ENCODE data around the gene BPIFB1. TPM values are rescaled to one million over a fixed set of nuclear protein-coding genes. Genes with fewer than 3 reads are reported as not detected.

The BPIFB1 gene
- polyA plus RNA-seq, 4 donors, result 1.3 TPM; not detected in 3

- FAIRE-seq, result no peak
- whole genome bisulfite sequencing, 3 donors, result 81 to 88% (median 81%) methylated on average over 8 of the region's 8 CpGs
- H3K9me3 ChIP-seq (ENCODE audit: control insufficient read depth in 2 of 2, insufficient read depth in 1 of 2, low read depth in 1 of 2, low read length in 1 of 2), result no peaks in the 10 kb centered on the region
Observed at GRCh38 chr20:33282196-33282934, 649 bp upstream of the BPIFB1 start.

GRCh38 chr20:33284284-33284683 is 1.3 kb downstream of the BPIFB1 start:
- Histone ChIP-seq H3K9me3 (ENCODE audit: control insufficient read depth in 2 of 2, insufficient read depth in 1 of 2, low read depth in 1 of 2, low read length in 1 of 2) (no peaks in the 10 kb centered on the region), H3K27ac (ENCODE audit: low read depth in 1 of 3, low read length in 2 of 3) (no peak overlapping the region), H3K4me1 (ENCODE audit: control insufficient read depth in 3 of 3, insufficient read depth in 2 of 3, low read depth in 1 of 3, low read length in 2 of 3) (no peaks in the 10 kb centered on the region), H3K4me3 (ENCODE audit: low read depth in 1 of 3, low read length in 3 of 3) (no peak overlapping the region), H3K36me3 (ENCODE audit: control insufficient read depth in 3 of 3, insufficient read depth in 2 of 3, low read depth in 1 of 3, low read length in 3 of 3) (no peaks in the 10 kb centered on the region), H3K27me3 (ENCODE audit: control insufficient read depth in 3 of 3, insufficient read depth in 3 of 3, low read length in 3 of 3) (peaks cover 0 to 2% (median 0%) of the 10 kb centered on the region in 3 donors)
- 80 to 81% (median 81%) methylated on average over 4 of the region's 4 CpGs for WGBS, 3 donors
- FAIRE-seq (no peak), DNase-seq (no peak)

More at GRCh38 chr20:33282196-33282934, 649 bp upstream of the BPIFB1 start:
- Histone ChIP-seq H3K4me1 (ENCODE audit: control insufficient read depth in 3 of 3, insufficient read depth in 2 of 3, low read depth in 1 of 3, low read length in 2 of 3) (no peaks in the 10 kb centered on the region), H3K36me3 (ENCODE audit: control insufficient read depth in 3 of 3, insufficient read depth in 2 of 3, low read depth in 1 of 3, low read length in 3 of 3) (no peaks in the 10 kb centered on the region), H3K27ac (ENCODE audit: low read depth in 1 of 3, low read length in 2 of 3) (no peak overlapping the region), H3K4me3 (ENCODE audit: low read depth in 1 of 3, low read length in 3 of 3) (no peak overlapping the region), H3K27me3 (ENCODE audit: control insufficient read depth in 3 of 3, insufficient read depth in 3 of 3, low read length in 3 of 3) (peaks cover 0 to 2% (median 0%) of the 10 kb centered on the region in 3 donors)
- no peak for DNase-seq

DNA sequence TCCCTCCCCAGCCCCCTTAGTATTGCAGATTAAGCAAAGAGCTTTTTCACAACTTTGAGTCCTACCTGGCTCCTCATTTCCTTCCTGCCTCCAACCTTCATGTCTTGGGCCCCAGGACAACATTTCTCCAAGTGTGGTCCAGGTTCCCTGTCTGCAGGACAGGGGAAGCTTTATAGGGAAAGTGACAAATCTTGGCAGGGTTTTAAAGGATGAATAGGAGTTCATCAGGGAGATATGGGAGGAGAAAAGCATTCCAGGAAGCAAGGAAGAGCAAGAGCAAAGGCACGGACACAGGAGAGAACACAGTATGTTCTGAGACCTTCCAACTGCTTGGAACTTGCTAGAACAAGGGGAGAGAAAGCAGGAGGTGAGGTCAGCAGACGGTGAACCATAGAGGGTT is 1.9 kb downstream of the BPIFB1 start:
- H3K36me3 ChIP-seq (ENCODE audit: control insufficient read depth in 3 of 3, insufficient read depth in 2 of 3, low read depth in 1 of 3, low read length in 3 of 3), result no peaks in the 10 kb centered on the region
- H3K4me3 ChIP-seq (ENCODE audit: low read depth in 1 of 3, low read length in 3 of 3), result no peak overlapping the region
- peaks cover 0 to 2% (median 0%) of the 10 kb centered on the region in 3 donors for H3K27me3 ChIP-seq (ENCODE audit: control insufficient read depth in 3 of 3, insufficient read depth in 3 of 3, low read length in 3 of 3)
- no peaks in the 10 kb centered on the region for H3K4me1 ChIP-seq (ENCODE audit: control insufficient read depth in 3 of 3, insufficient read depth in 2 of 3, low read depth in 1 of 3, low read length in 2 of 3)
- DNase-seq (no peak), FAIRE-seq (no peak)
- 65 to 76% (median 70%) methylated on average over 2 of the region's 2 CpGs for WGBS, 3 donors
- H3K9me3 ChIP-seq (ENCODE audit: control insufficient read depth in 2 of 2, insufficient read depth in 1 of 2, low read depth in 1 of 2, low read length in 1 of 2), result no peaks in the 10 kb centered on the region
- H3K27ac ChIP-seq (ENCODE audit: low read depth in 1 of 3, low read length in 2 of 3), result no peak overlapping the region

GRCh38 chr20:33285861-33286495 is 3.0 kb downstream of the BPIFB1 start:
- H3K4me3 ChIP-seq (ENCODE audit: low read depth in 1 of 3, low read length in 3 of 3), result no peak overlapping the region
- FAIRE-seq (no peak), DNase-seq (no peak)
- no peaks in the 10 kb centered on the region for H3K9me3 ChIP-seq (ENCODE audit: control insufficient read depth in 2 of 2, insufficient read depth in 1 of 2, low read depth in 1 of 2, low read length in 1 of 2)
- H3K27ac ChIP-seq (ENCODE audit: low read depth in 1 of 3, low read length in 2 of 3), result no peak overlapping the region
- no peaks in the 10 kb centered on the region for H3K4me1 ChIP-seq (ENCODE audit: control insufficient read depth in 3 of 3, insufficient read depth in 2 of 3, low read depth in 1 of 3, low read length in 2 of 3)
- H3K36me3 ChIP-seq (ENCODE audit: control insufficient read depth in 3 of 3, insufficient read depth in 2 of 3, low read depth in 1 of 3, low read length in 3 of 3), result no peaks in the 10 kb centered on the region
- H3K27me3 ChIP-seq (ENCODE audit: control insufficient read depth in 3 of 3, insufficient read depth in 3 of 3, low read length in 3 of 3), result peaks cover 0 to 2% (median 0%) of the 10 kb centered on the region in 3 donors
- whole genome bisulfite sequencing, 3 donors, result 54 to 68% (median 62%) methylated on average over 10 of the region's 10 CpGs

- FAIRE-seq (no peak), DNase-seq (no peak)
- no peak overlapping the region for H3K4me3 ChIP-seq (ENCODE audit: low read depth in 1 of 3, low read length in 3 of 3)
- no peaks in the 10 kb centered on the region for H3K36me3 ChIP-seq (ENCODE audit: control insufficient read depth in 3 of 3, insufficient read depth in 2 of 3, low read depth in 1 of 3, low read length in 3 of 3)
- no peak overlapping the region for H3K27ac ChIP-seq (ENCODE audit: low read depth in 1 of 3, low read length in 2 of 3)
- no peaks in the 10 kb centered on the region for H3K9me3 ChIP-seq (ENCODE audit: control insufficient read depth in 2 of 2, insufficient read depth in 1 of 2, low read depth in 1 of 2, low read length in 1 of 2)
- H3K4me1 ChIP-seq (ENCODE audit: control insufficient read depth in 3 of 3, insufficient read depth in 2 of 3, low read depth in 1 of 3, low read length in 2 of 3), result no peaks in the 10 kb centered on the region
- H3K27me3 ChIP-seq (ENCODE audit: control insufficient read depth in 3 of 3, insufficient read depth in 3 of 3, low read length in 3 of 3), result peaks cover 0 to 2% (median 0%) of the 10 kb centered on the region in 3 donors
Observed at GRCh38 chr20:33287884-33288283, 4.9 kb downstream of the BPIFB1 start.

DNA sequence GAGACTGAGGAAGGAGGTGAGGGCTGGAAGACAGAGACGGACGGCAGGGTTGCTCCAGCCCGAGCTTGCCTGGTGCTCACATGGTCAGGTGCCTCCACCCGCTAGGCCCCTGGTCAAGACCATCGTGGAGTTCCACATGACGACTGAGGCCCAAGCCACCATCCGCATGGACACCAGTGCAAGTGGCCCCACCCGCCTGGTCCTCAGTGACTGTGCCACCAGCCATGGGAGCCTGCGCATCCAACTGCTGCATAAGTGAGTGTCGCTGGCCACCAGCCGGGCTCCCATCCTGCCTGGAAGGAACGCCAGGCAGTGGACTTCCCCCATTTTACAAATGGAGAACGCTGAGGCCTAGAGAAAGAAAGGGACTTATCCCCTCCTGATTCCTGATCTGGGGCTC is 7.8 kb downstream of the BPIFB1 start:
- Histone ChIP-seq H3K4me1 (ENCODE audit: control insufficient read depth in 3 of 3, insufficient read depth in 2 of 3, low read depth in 1 of 3, low read length in 2 of 3) (no peaks in the 10 kb centered on the region), H3K9me3 (ENCODE audit: control insufficient read depth in 2 of 2, insufficient read depth in 1 of 2, low read depth in 1 of 2, low read length in 1 of 2) (no peaks in the 10 kb centered on the region), H3K27me3 (ENCODE audit: control insufficient read depth in 3 of 3, insufficient read depth in 3 of 3, low read length in 3 of 3) (peaks cover 0 to 2% (median 0%) of the 10 kb centered on the region in 3 donors), H3K36me3 (ENCODE audit: control insufficient read depth in 3 of 3, insufficient read depth in 2 of 3, low read depth in 1 of 3, low read length in 3 of 3) (no peaks in the 10 kb centered on the region), H3K4me3 (ENCODE audit: low read depth in 1 of 3, low read length in 3 of 3) (no peak overlapping the region), H3K27ac (ENCODE audit: low read depth in 1 of 3, low read length in 2 of 3) (no peak overlapping the region)
- 89 to 97% (median 94%) methylated on average over 11 to 13 of the region's 13 CpGs for WGBS, 3 donors
- FAIRE-seq (no peak), DNase-seq (no peak)

GRCh38 chr20:33291416-33291815 is 8.4 kb downstream of the BPIFB1 start:
- no peak overlapping the region for H3K27ac ChIP-seq (ENCODE audit: low read depth in 1 of 3, low read length in 2 of 3)
- no peak overlapping the region for H3K4me3 ChIP-seq (ENCODE audit: low read depth in 1 of 3, low read length in 3 of 3)
- WGBS, 3 donors, result 76 to 87% (median 78%) methylated on average over 8 of the region's 8 CpGs
- no peaks in the 10 kb centered on the region for H3K4me1 ChIP-seq (ENCODE audit: control insufficient read depth in 3 of 3, insufficient read depth in 2 of 3, low read depth in 1 of 3, low read length in 2 of 3)
- H3K27me3 ChIP-seq (ENCODE audit: control insufficient read depth in 3 of 3, insufficient read depth in 3 of 3, low read length in 3 of 3), result peaks cover 0 to 2% (median 0%) of the 10 kb centered on the region in 3 donors
- no peaks in the 10 kb centered on the region for H3K36me3 ChIP-seq (ENCODE audit: control insufficient read depth in 3 of 3, insufficient read depth in 2 of 3, low read depth in 1 of 3, low read length in 3 of 3)
- DNase-seq (no peak), FAIRE-seq (no peak)
- H3K9me3 ChIP-seq (ENCODE audit: control insufficient read depth in 2 of 2, insufficient read depth in 1 of 2, low read depth in 1 of 2, low read length in 1 of 2), result no peaks in the 10 kb centered on the region

- Histone ChIP-seq H3K27ac (ENCODE audit: low read depth in 1 of 3, low read length in 2 of 3) (no peak overlapping the region), H3K9me3 (ENCODE audit: control insufficient read depth in 2 of 2, insufficient read depth in 1 of 2, low read depth in 1 of 2, low read length in 1 of 2) (no peaks in the 10 kb centered on the region), H3K4me3 (ENCODE audit: low read depth in 1 of 3, low read length in 3 of 3) (no peak overlapping the region), H3K36me3 (ENCODE audit: control insufficient read depth in 3 of 3, insufficient read depth in 2 of 3, low read depth in 1 of 3, low read length in 3 of 3) (no peaks in the 10 kb centered on the region), H3K4me1 (ENCODE audit: control insufficient read depth in 3 of 3, insufficient read depth in 2 of 3, low read depth in 1 of 3, low read length in 2 of 3) (no peaks in the 10 kb centered on the region), H3K27me3 (ENCODE audit: control insufficient read depth in 3 of 3, insufficient read depth in 3 of 3, low read length in 3 of 3) (peaks cover 0 to 2% (median 0%) of the 10 kb centered on the region in 3 donors)
- DNase-seq (peak; percentile 26 to 28), FAIRE-seq (no peak)
- WGBS, 3 donors, result 22 to 37% (median 35%) methylated on average over 7 of the region's 7 CpGs
Observed at GRCh38 chr20:33291830-33292355, 8.9 kb downstream of the BPIFB1 start.

All from small intestine (tissue), 7 donors.